ENCODE data around the gene OR6B1.
"Not testable (repeated sequence)": the region's sequence is repeated elsewhere in the genome, so short reads cannot be mapped to it uniquely, and the experiment has no call there.

Gene OR6B1

GRCh38 chr7:144049491-144049890 lies 49.4 kb downstream of the OR6B1 start:
- no peak for DNase-seq

GRCh38 chr7:144050093-144050492 lies 50.0 kb downstream of the OR6B1 start:
- DNase-seq = no peak

- not testable (repeated sequence) for DNase-seq
Observed at GRCh38 chr7:144050884-144051283, 50.8 kb downstream of the OR6B1 start.

- DNase-seq = no peak
Observed at GRCh38 chr7:144057954-144058353, 57.8 kb downstream of the OR6B1 start.
